H1 (cell line): Measurements from ENCODE around the gene LRRC45.

Experiments
- EZH2 ChIP-seq: fragments of 200-600 bp; sonication (generic); IDR thresholded peaks from 2 replicates; pipeline ENCODE4 v1.7.1; 2012; ENCODE audit warnings: low read depth, mild to moderate bottlenecking, moderate library complexity, low read length, inconsistent platforms; ENCODE audit not compliant: severe bottlenecking
- POLR2A ChIP-seq, 2 experiments: IDR thresholded peaks; 1 replicate in 1 of 2; 2 replicates in 1 of 2; pipeline ENCODE4 v1.6.1; 2011; ENCODE audit warnings: low read depth in 2 of 2, low read length in 2 of 2, mild to moderate bottlenecking in 2 of 2; ENCODE audit errors: control extremely low read depth in 1 of 2
- POLR2AphosphoS5 ChIP-seq: IDR thresholded peaks from 2 replicates; pipeline ENCODE4 v1.6.1; 2011; ENCODE audit warnings: low read depth, low read length
- SP4 ChIP-seq: IDR thresholded peaks from 2 replicates; pipeline ENCODE4 v1.6.1; 2012; ENCODE audit warnings: low read length, inconsistent platforms
- TF ChIP-seq, protein P1 (sequence below), 3 experiments: IDR thresholded peaks; 1 replicate in 2 of 3; 2 replicates in 1 of 3; pipeline versions ENCODE4 v1.5.1 to v1.6.1; 2011; ENCODE audit warnings: low read length in 3 of 3, mild to moderate bottlenecking in 3 of 3, inconsistent platforms in 2 of 3, low read depth in 1 of 3, moderate library complexity in 1 of 3; ENCODE audit not compliant: insufficient read depth in 1 of 3; ENCODE audit errors: control extremely low read depth in 1 of 3
- TF ChIP-seq, protein P2 (sequence below): IDR thresholded peaks from 2 replicates; pipeline ENCODE4 v1.6.1; 2012; ENCODE audit warnings: inconsistent platforms

DNA sequence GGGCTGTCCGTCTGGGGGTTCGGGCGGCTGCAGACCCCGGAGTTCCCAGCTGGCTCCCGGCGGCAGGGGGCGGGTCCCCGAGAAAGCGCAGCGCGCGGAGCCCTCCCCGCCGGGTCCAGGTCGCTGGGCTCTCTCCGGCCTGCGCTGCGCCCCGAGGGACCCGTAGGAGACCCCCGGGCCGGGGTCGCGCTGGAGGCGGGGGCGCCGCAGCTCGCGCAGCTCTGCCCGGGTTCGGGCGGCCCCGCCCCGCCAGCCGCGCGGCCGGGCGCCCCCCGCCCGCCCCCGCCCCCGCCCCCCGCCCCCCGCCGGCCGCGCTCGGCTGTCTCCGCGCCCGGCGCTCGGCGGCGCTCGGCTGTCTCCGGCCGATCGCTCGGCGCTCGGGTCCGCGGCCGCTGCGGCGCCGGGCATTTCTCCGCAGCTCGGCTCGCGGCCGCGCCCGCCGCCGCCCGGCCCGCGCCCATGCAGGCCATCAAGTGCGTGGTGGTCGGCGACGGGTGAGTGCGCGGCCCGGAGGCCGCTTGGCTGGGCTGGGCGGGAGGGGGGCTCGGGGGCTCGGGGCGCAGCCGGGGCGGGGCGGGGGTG, 8.3 kb downstream of the LRRC45 start, which contains the start of gene RAC3:
- TF ChIP-seq, protein P1, sequence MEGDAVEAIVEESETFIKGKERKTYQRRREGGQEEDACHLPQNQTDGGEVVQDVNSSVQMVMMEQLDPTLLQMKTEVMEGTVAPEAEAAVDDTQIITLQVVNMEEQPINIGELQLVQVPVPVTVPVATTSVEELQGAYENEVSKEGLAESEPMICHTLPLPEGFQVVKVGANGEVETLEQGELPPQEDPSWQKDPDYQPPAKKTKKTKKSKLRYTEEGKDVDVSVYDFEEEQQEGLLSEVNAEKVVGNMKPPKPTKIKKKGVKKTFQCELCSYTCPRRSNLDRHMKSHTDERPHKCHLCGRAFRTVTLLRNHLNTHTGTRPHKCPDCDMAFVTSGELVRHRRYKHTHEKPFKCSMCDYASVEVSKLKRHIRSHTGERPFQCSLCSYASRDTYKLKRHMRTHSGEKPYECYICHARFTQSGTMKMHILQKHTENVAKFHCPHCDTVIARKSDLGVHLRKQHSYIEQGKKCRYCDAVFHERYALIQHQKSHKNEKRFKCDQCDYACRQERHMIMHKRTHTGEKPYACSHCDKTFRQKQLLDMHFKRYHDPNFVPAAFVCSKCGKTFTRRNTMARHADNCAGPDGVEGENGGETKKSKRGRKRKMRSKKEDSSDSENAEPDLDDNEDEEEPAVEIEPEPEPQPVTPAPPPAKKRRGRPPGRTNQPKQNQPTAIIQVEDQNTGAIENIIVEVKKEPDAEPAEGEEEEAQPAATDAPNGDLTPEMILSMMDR (IDR thresholded peaks at IDR 0.05; ENCODE audit: control extremely low read depth in 1 of 3, insufficient read depth in 1 of 3, low read depth in 1 of 3, low read length in 3 of 3): no peak
- TF ChIP-seq, protein P2, sequence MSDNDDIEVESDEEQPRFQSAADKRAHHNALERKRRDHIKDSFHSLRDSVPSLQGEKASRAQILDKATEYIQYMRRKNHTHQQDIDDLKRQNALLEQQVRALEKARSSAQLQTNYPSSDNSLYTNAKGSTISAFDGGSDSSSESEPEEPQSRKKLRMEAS: no peak
- no peak for TF ChIP-seq POLR2A (IDR thresholded peaks at IDR 0.05; ENCODE audit: control extremely low read depth in 1 of 2, low read depth in 2 of 2, low read length in 2 of 2)
- no peak for TF ChIP-seq EZH2
- TF ChIP-seq POLR2AphosphoS5: no peak
- TF ChIP-seq SP4: no peak
